ENCODE data around the gene HOXD11. TPM values are rescaled to one million over a fixed set of nuclear protein-coding genes. Genes with fewer than 3 reads are reported as not detected.

The HOXD11 gene
- total RNA-seq, 4 donors from 2014 or later, result 0.24 TPM; not detected in 3

DNA sequence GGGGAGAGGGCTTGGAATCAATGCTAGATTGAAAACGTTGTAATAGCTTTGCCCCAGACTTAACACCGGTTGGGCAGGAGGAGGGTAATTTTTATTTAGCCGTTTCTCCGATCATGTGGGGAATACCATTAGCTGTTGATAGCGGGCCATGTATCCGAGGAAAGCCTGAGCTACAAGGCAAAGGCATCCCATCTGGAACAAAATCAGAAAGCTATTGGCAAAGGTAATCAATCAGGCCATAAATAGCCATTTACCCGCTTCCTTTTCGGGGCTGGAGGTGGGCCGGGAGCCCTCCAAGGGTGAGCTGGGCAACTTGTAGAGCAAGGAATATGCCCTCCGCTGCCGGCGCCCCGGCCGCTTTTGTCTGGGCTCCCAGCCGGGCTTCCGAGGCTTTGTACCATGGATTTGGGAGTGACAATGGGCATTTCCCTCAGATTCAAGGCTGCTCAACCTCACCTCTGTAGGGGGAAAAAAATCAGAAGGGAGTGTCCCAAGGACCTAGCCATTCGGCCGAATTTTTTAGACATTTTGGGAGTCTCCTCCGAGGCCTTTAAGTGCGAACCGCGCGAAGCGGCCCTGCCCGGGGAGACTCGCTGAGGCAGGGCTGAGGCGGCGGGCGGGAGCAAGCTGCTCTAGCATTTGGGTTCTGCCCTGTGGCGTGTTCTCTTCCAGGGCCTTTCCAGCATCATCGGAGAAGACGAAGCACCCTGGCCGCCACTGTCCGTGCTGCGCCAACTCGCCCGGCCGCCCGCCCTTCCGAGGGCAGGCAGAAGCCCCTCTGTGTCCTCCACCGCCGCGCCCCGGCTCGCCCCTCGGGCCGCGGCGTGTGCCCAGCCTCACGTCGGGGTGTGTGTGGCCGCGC, 14.3 kb downstream of the HOXD11 start:
- DNase-seq (no peak), ATAC-seq (no peak)
- Histone ChIP-seq H3K27me3 (peaks cover 68 to 85% (median 83%) of the 10 kb centered on the region in 3 donors), H3K9me3 (no peaks in the 10 kb centered on the region), H3K36me3 (no peaks in the 10 kb centered on the region), H3K27ac (peak overlapping the region in 1 of 4 donors; percentile 84), H3K4me1 (peaks cover 5 to 14% of the 10 kb centered on the region in 2 donors), H3K4me3 (peak overlapping the region; percentile 60 to 73 (median 70))
- in situ Hi-C loops (cut with MboI; ENCODE audit: low sequenced_read_pairs in 4 of 4), result loop anchor here in 3 of 4 donors (10.0 to 25.0 kb wide), 2 partner anchors 513 to 691 kb away; no protein-coding TSS in a partner anchor
- intact Hi-C loops (cut with DNase I; ENCODE audit: low total_unique reads), result loop anchor here (10.0 kb wide), 1 partner anchor 1023 kb away; no protein-coding TSS in a partner anchor
- no peak for TF ChIP-seq POLR2A (IDR thresholded peaks at IDR 0.05)
- TF ChIP-seq, protein P1, sequence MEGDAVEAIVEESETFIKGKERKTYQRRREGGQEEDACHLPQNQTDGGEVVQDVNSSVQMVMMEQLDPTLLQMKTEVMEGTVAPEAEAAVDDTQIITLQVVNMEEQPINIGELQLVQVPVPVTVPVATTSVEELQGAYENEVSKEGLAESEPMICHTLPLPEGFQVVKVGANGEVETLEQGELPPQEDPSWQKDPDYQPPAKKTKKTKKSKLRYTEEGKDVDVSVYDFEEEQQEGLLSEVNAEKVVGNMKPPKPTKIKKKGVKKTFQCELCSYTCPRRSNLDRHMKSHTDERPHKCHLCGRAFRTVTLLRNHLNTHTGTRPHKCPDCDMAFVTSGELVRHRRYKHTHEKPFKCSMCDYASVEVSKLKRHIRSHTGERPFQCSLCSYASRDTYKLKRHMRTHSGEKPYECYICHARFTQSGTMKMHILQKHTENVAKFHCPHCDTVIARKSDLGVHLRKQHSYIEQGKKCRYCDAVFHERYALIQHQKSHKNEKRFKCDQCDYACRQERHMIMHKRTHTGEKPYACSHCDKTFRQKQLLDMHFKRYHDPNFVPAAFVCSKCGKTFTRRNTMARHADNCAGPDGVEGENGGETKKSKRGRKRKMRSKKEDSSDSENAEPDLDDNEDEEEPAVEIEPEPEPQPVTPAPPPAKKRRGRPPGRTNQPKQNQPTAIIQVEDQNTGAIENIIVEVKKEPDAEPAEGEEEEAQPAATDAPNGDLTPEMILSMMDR (IDR thresholded peaks at IDR 0.05 in 4 of 5, conservative IDR thresholded peaks at IDR 0.05 in 1 of 5), result no peak

DNA sequence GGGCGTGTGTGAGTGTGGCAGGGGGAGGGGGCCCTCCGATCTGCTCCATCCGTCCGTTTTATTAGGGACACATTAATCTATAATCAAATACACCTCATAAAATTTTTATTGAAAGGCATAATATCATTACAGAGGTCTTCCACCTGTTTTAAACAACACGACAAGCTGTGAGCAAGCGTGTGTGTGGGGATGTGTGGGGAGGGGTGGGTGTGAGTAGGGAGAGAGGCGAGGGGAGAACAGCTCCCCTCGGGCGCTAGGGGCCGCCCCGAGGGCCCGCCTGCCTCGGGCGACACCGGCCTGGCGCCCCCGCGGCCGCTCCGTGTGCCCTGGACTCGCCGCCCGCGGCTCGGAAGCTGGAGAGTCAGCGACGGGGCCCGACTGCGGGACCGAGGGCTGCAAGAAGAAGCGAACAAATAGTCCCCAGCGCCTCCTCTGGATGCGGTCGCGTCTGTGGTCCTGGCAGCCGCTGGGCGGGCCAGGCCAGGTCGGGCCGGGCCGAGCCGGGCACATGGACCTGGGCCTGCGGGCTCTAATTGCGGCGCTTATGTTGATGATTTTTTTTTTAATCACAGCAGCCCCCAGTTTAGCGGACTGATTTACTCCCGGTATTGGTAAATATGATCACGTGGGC, 15.1 kb downstream of the HOXD11 start:
- no peak for DNase-seq
- Histone ChIP-seq H3K36me3 (no peaks in the 10 kb centered on the region), H3K4me1 (peaks cover 9 to 14% of the 10 kb centered on the region in 2 donors), H3K9me3 (no peaks in the 10 kb centered on the region), H3K27ac (peak overlapping the region; percentile 32 to 84 (median 66)), H3K27me3 (peaks cover 61 to 81% (median 77%) of the 10 kb centered on the region in 3 donors), H3K4me3 (peak overlapping the region; percentile 60 to 73 (median 70))
- intact Hi-C loops (cut with DNase I; ENCODE audit: low total_unique reads), result loop anchor here (10.0 kb wide), 1 partner anchor 1023 kb away; no protein-coding TSS in a partner anchor
- TF ChIP-seq, protein P1 (IDR thresholded peaks at IDR 0.05 in 4 of 5, conservative IDR thresholded peaks at IDR 0.05 in 1 of 5), result no peak
- no peak for TF ChIP-seq POLR2A (IDR thresholded peaks at IDR 0.05)
- ATAC-seq, result peak; percentile 18 to 50
- in situ Hi-C loops (cut with MboI; ENCODE audit: low sequenced_read_pairs in 4 of 4), result loop anchor here in 3 of 4 donors (10.0 to 25.0 kb wide), 2 partner anchors 513 to 690 kb away; no protein-coding TSS in a partner anchor

DNA sequence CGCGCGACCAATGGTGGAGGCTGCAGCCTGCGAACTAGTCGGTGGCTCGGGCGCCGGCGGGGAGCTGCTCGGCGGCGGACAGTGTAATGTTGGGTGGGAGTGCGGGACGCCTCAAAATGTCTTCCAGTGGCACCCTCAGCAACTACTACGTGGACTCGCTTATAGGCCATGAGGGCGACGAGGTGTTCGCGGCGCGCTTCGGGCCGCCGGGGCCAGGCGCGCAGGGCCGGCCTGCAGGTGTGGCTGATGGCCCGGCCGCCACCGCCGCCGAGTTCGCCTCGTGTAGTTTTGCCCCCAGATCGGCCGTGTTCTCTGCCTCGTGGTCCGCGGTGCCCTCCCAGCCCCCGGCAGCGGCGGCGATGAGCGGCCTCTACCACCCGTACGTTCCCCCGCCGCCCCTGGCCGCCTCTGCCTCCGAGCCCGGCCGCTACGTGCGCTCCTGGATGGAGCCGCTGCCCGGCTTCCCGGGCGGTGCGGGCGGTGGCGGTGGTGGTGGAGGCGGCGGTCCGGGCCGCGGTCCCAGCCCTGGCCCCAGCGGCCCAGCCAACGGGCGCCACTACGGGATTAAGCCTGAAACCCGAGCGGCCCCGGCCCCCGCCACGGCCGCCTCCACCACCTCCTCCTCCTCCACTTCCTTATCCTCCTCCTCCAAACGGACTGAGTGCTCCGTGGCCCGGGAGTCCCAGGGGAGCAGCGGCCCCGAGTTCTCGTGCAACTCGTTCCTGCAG, 15.8 kb downstream of the HOXD11 start, which contains the start of gene HOXD9:
Gene HOXD9, plus strand, starts transcription at position 37 of the 728 bp plus-strand sequence. Its CDS starts 50 bp downstream, at position 87.
- ATAC-seq (peak; percentile 76 to 90), DNase-seq (peak; percentile 53 to 60)
- in situ Hi-C loops (cut with MboI; ENCODE audit: low sequenced_read_pairs in 4 of 4), result loop anchor here in 3 of 4 donors (10.0 to 25.0 kb wide), 2 partner anchors 512 to 689 kb away; no protein-coding TSS in a partner anchor
- Histone ChIP-seq H3K4me1 (peaks cover 9 to 14% of the 10 kb centered on the region in 2 donors), H3K27ac (peak within 1 kb of the TSS; percentile 32 to 84 (median 66)), H3K4me3 (peak within 1 kb of the TSS; percentile 60 to 73 (median 70)), H3K36me3 (no peaks in the 10 kb centered on the region), H3K9me3 (no peaks in the 10 kb centered on the region), H3K27me3 (peaks cover 54 to 81% (median 71%) of the 10 kb centered on the region in 3 donors)
- intact Hi-C loops (cut with DNase I; ENCODE audit: low total_unique reads), result loop anchor here (10.0 kb wide), 1 partner anchor 1022 kb away; no protein-coding TSS in a partner anchor
- peak in 1 of 2 donors; percentile 47 for TF ChIP-seq POLR2A (IDR thresholded peaks at IDR 0.05)
- TF ChIP-seq, protein P1 (IDR thresholded peaks at IDR 0.05 in 4 of 5, conservative IDR thresholded peaks at IDR 0.05 in 1 of 5), result no peak

All from gastrocnemius medialis (tissue), 4 donors.